Measurements from ENCODE around the gene NAA80.

Gene NAA80

GRCh38 chr3:50337175-50337861 lies 38.1 kb upstream of the NAA80 start:
- TF ChIP-seq POLR2A (IDR thresholded peaks at IDR 0.05; ENCODE audit: low read length) = peak; percentile 97
- TF ChIP-seq GATA1 (IDR thresholded peaks at IDR 0.05; ENCODE audit: low read depth, low read length) = no peak
- DNase-seq = peak; percentile 99

GRCh38 chr3:50336452-50337174 lies 37.4 kb upstream of the NAA80 start:
- TF ChIP-seq GATA1 (IDR thresholded peaks at IDR 0.05; ENCODE audit: low read depth, low read length) (no peak), POLR2A (IDR thresholded peaks at IDR 0.05; ENCODE audit: low read length) (no peak)
- no peak for DNase-seq

GRCh38 chr3:50334339-50335075 lies 35.3 kb upstream of the NAA80 start:
- DNase-seq = no peak
- no peak for TF ChIP-seq GATA1 (IDR thresholded peaks at IDR 0.05; ENCODE audit: low read depth, low read length)
- no peak for TF ChIP-seq POLR2A (IDR thresholded peaks at IDR 0.05; ENCODE audit: low read length)

- TF ChIP-seq GATA1 (IDR thresholded peaks at IDR 0.05; ENCODE audit: low read depth, low read length) (no peak), POLR2A (IDR thresholded peaks at IDR 0.05; ENCODE audit: low read length) (no peak)
- no peak for DNase-seq
Measured at GRCh38 chr3:50333744-50334328, 34.6 kb upstream of the NAA80 start.

- no peak for DNase-seq
- TF ChIP-seq POLR2A (IDR thresholded peaks at IDR 0.05; ENCODE audit: low read length) (no peak), GATA1 (IDR thresholded peaks at IDR 0.05; ENCODE audit: low read depth, low read length) (no peak)
Measured at GRCh38 chr3:50331364-50331907, 32.2 kb upstream of the NAA80 start.

- DNase-seq = no peak
- TF ChIP-seq GATA1 (IDR thresholded peaks at IDR 0.05; ENCODE audit: low read depth, low read length) (no peak), POLR2A (IDR thresholded peaks at IDR 0.05; ENCODE audit: low read length) (peak; percentile 13)
Measured at GRCh38 chr3:50330330-50330729, 31.1 kb upstream of the NAA80 start.

- TF ChIP-seq GATA1 (IDR thresholded peaks at IDR 0.05; ENCODE audit: low read depth, low read length) (no peak), POLR2A (IDR thresholded peaks at IDR 0.05; ENCODE audit: low read length) (peak; percentile 86)
- peak; percentile 97 to 99 for DNase-seq
Measured at GRCh38 chr3:50327943-50328691, 28.9 kb upstream of the NAA80 start, which contains the start of gene TUSC2. Gene TUSC2 (minus strand): TSS chr3:50328223. CDS start chr3:50328099, 124 bp downstream.

- DNase-seq = no peak
- TF ChIP-seq GATA1 (IDR thresholded peaks at IDR 0.05; ENCODE audit: low read depth, low read length) (no peak), POLR2A (IDR thresholded peaks at IDR 0.05; ENCODE audit: low read length) (no peak)
Measured at GRCh38 chr3:50327129-50327528, 27.9 kb upstream of the NAA80 start.

- DNase-seq = no peak
Measured at GRCh38 chr3:50326182-50326541, 27.0 kb upstream of the NAA80 start.

GRCh38 chr3:50325497-50326181 lies 26.4 kb upstream of the NAA80 start:
- no peak for DNase-seq
- TF ChIP-seq GATA1 (IDR thresholded peaks at IDR 0.05; ENCODE audit: low read depth, low read length) (no peak), POLR2A (IDR thresholded peaks at IDR 0.05; ENCODE audit: low read length) (no peak)

More at GRCh38 chr3:50326182-50326541, 27.0 kb upstream of the NAA80 start:
- TF ChIP-seq POLR2A (IDR thresholded peaks at IDR 0.05; ENCODE audit: low read length) = no peak

- DNase-seq = peak in 1 of 2 experiments; percentile 37
- TF ChIP-seq POLR2A (IDR thresholded peaks at IDR 0.05; ENCODE audit: low read length) (no peak), GATA1 (IDR thresholded peaks at IDR 0.05; ENCODE audit: low read depth, low read length) (no peak)
Measured at GRCh38 chr3:50325113-50325480, 25.9 kb upstream of the NAA80 start.

- TF ChIP-seq GATA1 (IDR thresholded peaks at IDR 0.05; ENCODE audit: low read depth, low read length) (no peak), POLR2A (IDR thresholded peaks at IDR 0.05; ENCODE audit: low read length) (no peak)
Measured at GRCh38 chr3:50324351-50325112, 25.3 kb upstream of the NAA80 start.

More at GRCh38 chr3:50324351-50325112, 25.3 kb upstream of the NAA80 start:
- DNase-seq = peak; percentile 78 to 82

Data from erythroblast (primary cell).